Panc1 (cell line): Measurements from ENCODE around the gene AGBL1. TPM values are rescaled to one million over a fixed set of nuclear protein-coding genes. Genes with fewer than 3 reads are reported as not detected.

Experiments
- ATAC-seq: fragments of 200-7000 bp; cut with Tn5 transposase; 2 replicates; pipeline ENCODE4 v1.9.1; 2020; ENCODE audit warnings: mild to moderate bottlenecking, moderate library complexity
- BruUV-seq: library from RNA; stranded (reverse); fragments of 400-500 nt; replicated peaks from 2 replicates; lab custom pipeline; 2021; lab: Mats Ljungman, UMichigan
- CTCF ChIA-PET: fragments of 300-600 bp; sonication (Branson Sonifier 250); formaldehyde crosslinking; loops from one replicate; lab custom pipeline; 2022; ENCODE audit warnings: antibody characterized with exemption; lab: Charles Lee
- POLR2A ChIA-PET: fragments of 300-600 bp; sonication (Branson Sonifier 250); formaldehyde crosslinking; loops from one replicate; lab custom pipeline; 2022; ENCODE audit warnings: antibody characterized with exemption; lab: Charles Lee
- DNase-seq: peaks from one replicate; pipeline ENCODE4 v3.0.0-alpha.2; 2010; ENCODE audit warnings: low read depth, low spot score
- H3K27ac ChIP-seq: 2 replicates; pipeline ENCODE4 v1.5.1; 2011; ENCODE audit warnings: mild to moderate bottlenecking, low read length, inconsistent platforms
- H3K27me3 ChIP-seq: fragments of 200-500 bp; sonication (Bioruptor generic); 2 replicates; pipeline ENCODE4 v1.6.0; 2014; ENCODE audit warnings: low read length, inconsistent platforms; ENCODE audit not compliant: control insufficient read depth, insufficient read depth
- H3K36me3 ChIP-seq: fragments of 200-500 bp; sonication (Bioruptor generic); 2 replicates; pipeline ENCODE4 v1.5.1; 2014; ENCODE audit warnings: inconsistent platforms, mild to moderate bottlenecking, low read length, moderate library complexity; ENCODE audit not compliant: control insufficient read depth, insufficient read depth
- H3K4me1 ChIP-seq: 2 replicates; pipeline ENCODE4 v1.5.1; 2011; ENCODE audit warnings: inconsistent platforms, mild to moderate bottlenecking, low read length, moderate library complexity; ENCODE audit not compliant: control insufficient read depth, insufficient read depth
- H3K4me3 ChIP-seq, 2 experiments: 2 replicates each; pipeline ENCODE4 v1.5.1; 2011 to 2012; ENCODE audit warnings: low read depth in 2 of 2, low read length in 2 of 2, mild to moderate bottlenecking in 2 of 2, inconsistent platforms in 1 of 2, moderate library complexity in 1 of 2
- H3K9me3 ChIP-seq: fragments of 200-500 bp; sonication (Bioruptor generic); 2 replicates; pipeline ENCODE4 v1.5.1; 2014; ENCODE audit warnings: low read depth, mild to moderate bottlenecking, inconsistent platforms, low read length, moderate library complexity; ENCODE audit not compliant: control insufficient read depth, insufficient read depth
- POLR2AphosphoS5 ChIP-seq: IDR thresholded peaks from 2 replicates; pipeline ENCODE4 v1.6.1; 2012; ENCODE audit warnings: mild to moderate bottlenecking, low read depth, low read length, moderate library complexity
- SIN3A ChIP-seq: IDR thresholded peaks from 2 replicates; pipeline ENCODE4 v1.6.1; 2012; ENCODE audit warnings: low read depth, mild to moderate bottlenecking, low read length, moderate library complexity, borderline replicate concordance; ENCODE audit not compliant: insufficient read depth
- TCF7L2 ChIP-seq: IDR thresholded peaks from 2 replicates; pipeline ENCODE4 v1.6.1; 2011; ENCODE audit warnings: mild to moderate bottlenecking, low read depth, low read length, inconsistent platforms
- in situ Hi-C: cut with HindIII; loops from 2 replicates; pipeline ENCODE4 v1.10.0; 2016; ENCODE audit warnings: low sequenced_read_pairs, low pct_unique_long_range_greater_than_20kb
- intact Hi-C: fragments of 100-400 bp; cut with micrococcal nuclease; formaldehyde crosslinking; loops from one replicate; pipeline ENCODE4 v1.10.0; 2022; ENCODE audit not compliant: unreplicated experiment
- total RNA-seq: library from RNA; stranded (reverse); gene quantifications from one replicate; pipeline ENCODE4 v1.2.1, GENCODE V29; 2021; ENCODE audit not compliant: unreplicated experiment
- TF ChIP-seq, protein P1 (sequence below), 2 experiments: IDR thresholded peaks; 2 replicates each; pipeline ENCODE4 v1.6.1; 2011 to 2012; ENCODE audit warnings: low read depth in 2 of 2, control low read depth in 1 of 2, low read length in 1 of 2, mild to moderate bottlenecking in 1 of 2, moderate library complexity in 1 of 2; ENCODE audit not compliant: insufficient read depth in 1 of 2
- TF ChIP-seq, protein P2 (sequence below): fragments of 450-650 bp; IDR thresholded peaks from 2 replicates; pipeline ENCODE4 v1.5.1; 2017; ENCODE audit warnings: mild to moderate bottlenecking

The AGBL1 gene
- total RNA-seq, 1 experiment from 2014 or later: not detected

DNA sequence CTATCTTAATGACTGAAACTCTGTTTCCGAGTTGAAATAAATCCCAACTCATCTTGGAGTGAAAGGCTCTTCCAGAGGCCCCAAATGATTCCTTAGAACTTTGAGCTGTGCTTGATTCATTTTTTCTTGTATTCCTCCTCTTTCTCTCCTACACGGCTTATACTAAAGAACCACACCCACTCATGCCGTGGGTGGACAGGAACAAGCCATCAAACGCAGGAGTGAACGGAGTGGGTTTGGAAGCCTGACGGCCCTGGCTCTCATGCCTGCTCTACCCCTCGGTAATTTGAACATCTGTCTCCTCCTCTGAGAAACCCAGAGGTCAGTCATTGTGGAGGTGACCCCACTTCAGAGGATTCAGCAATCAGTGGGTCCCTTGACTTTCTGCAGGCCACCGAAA, 236.5 kb downstream of the AGBL1 start:
- in situ Hi-C loops: no loop called here

DNA sequence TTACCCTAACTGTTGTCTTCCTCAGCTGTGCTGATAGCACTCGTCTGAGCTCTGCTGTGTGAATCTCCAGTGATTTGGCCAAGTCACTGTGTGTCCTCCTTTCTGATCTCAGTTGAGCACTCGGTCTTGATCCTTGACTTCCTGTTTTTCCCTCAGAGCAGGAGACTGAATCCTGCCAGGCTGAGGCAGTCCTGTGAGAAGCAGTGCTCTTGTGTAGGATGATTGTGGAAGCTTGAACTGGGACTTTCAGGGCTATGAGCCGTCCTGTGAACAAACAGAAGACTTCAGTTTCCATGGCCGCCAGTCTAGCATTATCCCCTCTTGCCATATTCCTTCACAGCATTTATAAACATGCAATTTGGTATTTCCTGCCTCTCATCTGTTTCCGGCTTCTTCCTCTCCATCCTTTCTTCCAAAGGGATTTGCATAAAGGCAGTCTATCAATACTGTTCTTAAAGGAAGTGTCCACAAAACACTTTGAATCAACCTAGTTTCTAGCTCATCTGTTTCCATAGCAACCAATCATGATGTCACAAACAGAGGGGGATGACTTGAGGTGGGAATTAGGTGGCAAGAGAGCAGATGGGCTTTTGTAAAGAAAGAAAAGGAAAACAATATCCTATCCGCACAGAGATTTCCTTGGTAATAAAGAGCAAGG, 237.2 kb downstream of the AGBL1 start:
- no peak for ATAC-seq
- no peak overlapping the region for H3K4me3 ChIP-seq
- no peaks in the 10 kb centered on the region for H3K4me1 ChIP-seq
- intact Hi-C loops: no loop called here
- no peaks in the 10 kb centered on the region for H3K36me3 ChIP-seq
- ChIA-PET CTCF (no interaction called here), POLR2A (no interaction called here)
- TF ChIP-seq SIN3A (no peak), TCF7L2 (no peak), POLR2AphosphoS5 (no peak)
- TF ChIP-seq, protein P1, sequence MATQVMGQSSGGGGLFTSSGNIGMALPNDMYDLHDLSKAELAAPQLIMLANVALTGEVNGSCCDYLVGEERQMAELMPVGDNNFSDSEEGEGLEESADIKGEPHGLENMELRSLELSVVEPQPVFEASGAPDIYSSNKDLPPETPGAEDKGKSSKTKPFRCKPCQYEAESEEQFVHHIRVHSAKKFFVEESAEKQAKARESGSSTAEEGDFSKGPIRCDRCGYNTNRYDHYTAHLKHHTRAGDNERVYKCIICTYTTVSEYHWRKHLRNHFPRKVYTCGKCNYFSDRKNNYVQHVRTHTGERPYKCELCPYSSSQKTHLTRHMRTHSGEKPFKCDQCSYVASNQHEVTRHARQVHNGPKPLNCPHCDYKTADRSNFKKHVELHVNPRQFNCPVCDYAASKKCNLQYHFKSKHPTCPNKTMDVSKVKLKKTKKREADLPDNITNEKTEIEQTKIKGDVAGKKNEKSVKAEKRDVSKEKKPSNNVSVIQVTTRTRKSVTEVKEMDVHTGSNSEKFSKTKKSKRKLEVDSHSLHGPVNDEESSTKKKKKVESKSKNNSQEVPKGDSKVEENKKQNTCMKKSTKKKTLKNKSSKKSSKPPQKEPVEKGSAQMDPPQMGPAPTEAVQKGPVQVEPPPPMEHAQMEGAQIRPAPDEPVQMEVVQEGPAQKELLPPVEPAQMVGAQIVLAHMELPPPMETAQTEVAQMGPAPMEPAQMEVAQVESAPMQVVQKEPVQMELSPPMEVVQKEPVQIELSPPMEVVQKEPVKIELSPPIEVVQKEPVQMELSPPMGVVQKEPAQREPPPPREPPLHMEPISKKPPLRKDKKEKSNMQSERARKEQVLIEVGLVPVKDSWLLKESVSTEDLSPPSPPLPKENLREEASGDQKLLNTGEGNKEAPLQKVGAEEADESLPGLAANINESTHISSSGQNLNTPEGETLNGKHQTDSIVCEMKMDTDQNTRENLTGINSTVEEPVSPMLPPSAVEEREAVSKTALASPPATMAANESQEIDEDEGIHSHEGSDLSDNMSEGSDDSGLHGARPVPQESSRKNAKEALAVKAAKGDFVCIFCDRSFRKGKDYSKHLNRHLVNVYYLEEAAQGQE (IDR thresholded peaks at IDR 0.05; ENCODE audit: insufficient read depth in 1 of 2, low read depth in 2 of 2, low read length in 1 of 2): no peak
- TF ChIP-seq, protein P2, sequence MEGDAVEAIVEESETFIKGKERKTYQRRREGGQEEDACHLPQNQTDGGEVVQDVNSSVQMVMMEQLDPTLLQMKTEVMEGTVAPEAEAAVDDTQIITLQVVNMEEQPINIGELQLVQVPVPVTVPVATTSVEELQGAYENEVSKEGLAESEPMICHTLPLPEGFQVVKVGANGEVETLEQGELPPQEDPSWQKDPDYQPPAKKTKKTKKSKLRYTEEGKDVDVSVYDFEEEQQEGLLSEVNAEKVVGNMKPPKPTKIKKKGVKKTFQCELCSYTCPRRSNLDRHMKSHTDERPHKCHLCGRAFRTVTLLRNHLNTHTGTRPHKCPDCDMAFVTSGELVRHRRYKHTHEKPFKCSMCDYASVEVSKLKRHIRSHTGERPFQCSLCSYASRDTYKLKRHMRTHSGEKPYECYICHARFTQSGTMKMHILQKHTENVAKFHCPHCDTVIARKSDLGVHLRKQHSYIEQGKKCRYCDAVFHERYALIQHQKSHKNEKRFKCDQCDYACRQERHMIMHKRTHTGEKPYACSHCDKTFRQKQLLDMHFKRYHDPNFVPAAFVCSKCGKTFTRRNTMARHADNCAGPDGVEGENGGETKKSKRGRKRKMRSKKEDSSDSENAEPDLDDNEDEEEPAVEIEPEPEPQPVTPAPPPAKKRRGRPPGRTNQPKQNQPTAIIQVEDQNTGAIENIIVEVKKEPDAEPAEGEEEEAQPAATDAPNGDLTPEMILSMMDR: no peak
- no peaks in the 10 kb centered on the region for H3K27me3 ChIP-seq
- H3K9me3 ChIP-seq: no peaks in the 10 kb centered on the region
- no TSS peak for BruUV-seq
- no peak for DNase-seq
- H3K27ac ChIP-seq: no peak overlapping the region
- in situ Hi-C loops: no loop called here

More for the DNA sequence above, 236.5 kb downstream of the AGBL1 start:
- ATAC-seq: no peak
- ChIA-PET POLR2A (no interaction called here), CTCF (no interaction called here)
- Histone ChIP-seq H3K36me3 (no peaks in the 10 kb centered on the region), H3K4me3 (no peak overlapping the region), H3K4me1 (no peaks in the 10 kb centered on the region), H3K9me3 (no peaks in the 10 kb centered on the region), H3K27me3 (no peaks in the 10 kb centered on the region), H3K27ac (no peak overlapping the region)
- no TSS peak for BruUV-seq
- intact Hi-C loops: no loop called here
- DNase-seq: no peak
- TF ChIP-seq SIN3A (no peak), POLR2AphosphoS5 (no peak)

DNA sequence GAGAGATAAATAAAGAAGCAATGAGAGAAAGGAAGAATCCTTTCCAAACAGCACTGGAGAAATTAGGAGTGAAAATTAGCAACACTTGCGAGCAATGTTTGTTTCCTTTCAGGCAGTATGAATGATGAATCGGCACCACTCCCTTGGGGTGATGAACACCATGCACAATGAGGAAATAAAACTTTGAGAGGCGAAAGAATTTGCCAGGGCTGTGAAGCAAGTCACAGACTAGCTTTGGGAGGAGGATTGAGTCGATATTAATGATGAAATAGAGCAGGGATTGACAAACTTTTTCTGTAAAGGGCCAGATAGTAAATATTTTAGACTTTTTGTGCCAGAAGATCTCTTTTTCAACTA, 237.7 kb downstream of the AGBL1 start:
- no peaks in the 10 kb centered on the region for H3K27me3 ChIP-seq
- DNase-seq: no peak
- CTCF ChIA-PET: no interaction called here
- no peak for ATAC-seq
- intact Hi-C loops (no loop called here), in situ Hi-C loops (no loop called here)
- no peak overlapping the region for H3K4me3 ChIP-seq
- no TSS peak for BruUV-seq
- H3K36me3 ChIP-seq: no peaks in the 10 kb centered on the region
- H3K4me1 ChIP-seq: no peaks in the 10 kb centered on the region
- no peaks in the 10 kb centered on the region for H3K9me3 ChIP-seq
- TF ChIP-seq SIN3A (no peak), POLR2AphosphoS5 (no peak), TCF7L2 (no peak)
- TF ChIP-seq, protein P2: no peak
- TF ChIP-seq, protein P1 (IDR thresholded peaks at IDR 0.05; ENCODE audit: insufficient read depth in 1 of 2, low read depth in 2 of 2, low read length in 1 of 2): no peak
- POLR2A ChIA-PET: interaction anchor here (0.5 kb wide), 1 partner anchor 59 kb away, joined by 3 read pairs; no protein-coding TSS in a partner anchor
- no peak overlapping the region for H3K27ac ChIP-seq
